HEK293 (cell line): ENCODE measurements around the gene NPPA.
A peak's percentile ranks its signal among the peaks of the same experiment; 100 is the strongest.

Experiments used
- CTCF ChIA-PET: fragments of 350-600 bp; formaldehyde crosslinking; extraction: SDS; loops from one replicate; lab custom pipeline; 2021; ENCODE audit warnings: antibody characterized with exemption; lab: Yijun Ruan, JAX
- POLR2A ChIA-PET: fragments of 300-600 bp; formaldehyde crosslinking; extraction: SDS; loops from one replicate; lab custom pipeline; 2020; ENCODE audit warnings: antibody characterized with exemption, inconsistent platforms; lab: Yijun Ruan, JAX
- H3K27ac ChIP-seq: fragments of 200-500 bp; sonication (Bioruptor generic); 2 replicates; pipeline ENCODE4 v1.5.1; 2014; ENCODE audit warnings: low read depth, low read length, control low read depth, inconsistent platforms; ENCODE audit errors: extremely low read depth
- H3K36me3 ChIP-seq, 2 experiments: fragments of 200-500 bp in 1 of 2; sonication (Bioruptor generic) in 1 of 2; 1 replicate in 1 of 2; 2 replicates in 1 of 2; pipeline ENCODE4 v1.5.1; 2014 to 2017; ENCODE audit warnings: inconsistent platforms in 2 of 2, low read length in 2 of 2; ENCODE audit not compliant: control insufficient read depth in 2 of 2, insufficient read depth in 1 of 2
- H3K4me1 ChIP-seq: fragments of 200-500 bp; sonication (Bioruptor generic); 2 replicates; pipeline ENCODE4 v1.5.1; 2014; ENCODE audit warnings: mild to moderate bottlenecking, low read length, inconsistent platforms; ENCODE audit not compliant: control insufficient read depth, insufficient read depth
- H3K4me3 ChIP-seq: 2 replicates; pipeline ENCODE4 v1.5.1; 2011; ENCODE audit warnings: low read depth, mild to moderate bottlenecking, control low read depth, low read length, moderate library complexity
- H3K9me3 ChIP-seq: fragments of 200-500 bp; sonication (Bioruptor generic); 2 replicates; pipeline ENCODE4 v1.5.1; 2014; ENCODE audit warnings: low read depth, low read length, inconsistent platforms; ENCODE audit not compliant: control insufficient read depth, insufficient read depth
- GFI1B ChIP-seq: fragments of 450-650 bp; formaldehyde crosslinking; IDR thresholded peaks from 2 replicates; pipeline ENCODE4 v1.5.1; 2016; ENCODE audit warnings: missing biosample characterization, missing genetic modification characterization
- GLI4 ChIP-seq: fragments of 450-650 bp; formaldehyde crosslinking; IDR thresholded peaks from 2 replicates; pipeline ENCODE4 v1.5.1; 2016; ENCODE audit warnings: missing biosample characterization, missing genetic modification characterization
- GLIS2 ChIP-seq: fragments of 450-650 bp; formaldehyde crosslinking; IDR thresholded peaks from 2 replicates; pipeline ENCODE4 v1.5.1; 2016; ENCODE audit warnings: missing biosample characterization, missing genetic modification characterization
- KLF1 ChIP-seq: fragments of 450-650 bp; formaldehyde crosslinking; IDR thresholded peaks from 2 replicates; pipeline ENCODE4 v1.5.1; 2016; ENCODE audit warnings: missing biosample characterization, missing genetic modification characterization
- KLF7 ChIP-seq: fragments of 450-650 bp; formaldehyde crosslinking; IDR thresholded peaks from 2 replicates; pipeline ENCODE4 v1.5.1; 2016; ENCODE audit warnings: missing biosample characterization, missing genetic modification characterization, borderline replicate concordance
- PATZ1 ChIP-seq: fragments of 450-650 bp; formaldehyde crosslinking; IDR thresholded peaks from 2 replicates; pipeline ENCODE4 v1.5.1; 2016; ENCODE audit warnings: missing biosample characterization, missing genetic modification characterization
- RBAK ChIP-seq: fragments of 450-650 bp; formaldehyde crosslinking; IDR thresholded peaks from 2 replicates; pipeline ENCODE4 v1.5.1; 2016; ENCODE audit warnings: missing biosample characterization, missing genetic modification characterization
- ZBTB11 ChIP-seq: fragments of 450-650 bp; formaldehyde crosslinking; conservative IDR thresholded peaks from 2 replicates; pipeline ENCODE4 v1.5.1; 2016; ENCODE audit warnings: low read depth, missing biosample characterization, missing genetic modification characterization
- ZBTB20 ChIP-seq: fragments of 450-650 bp; formaldehyde crosslinking; IDR thresholded peaks from 2 replicates; pipeline ENCODE4 v1.5.1; 2016; ENCODE audit warnings: missing biosample characterization, missing genetic modification characterization
- ZBTB26 ChIP-seq: fragments of 450-650 bp; formaldehyde crosslinking; optimal IDR thresholded peaks from 2 replicates; pipeline ENCODE3; 2016; ENCODE audit warnings: missing biosample characterization, mild to moderate bottlenecking, missing genetic modification characterization
- ZBTB48 ChIP-seq: fragments of 450-650 bp; formaldehyde crosslinking; IDR thresholded peaks from 2 replicates; pipeline ENCODE4 v1.5.1; 2016; ENCODE audit warnings: missing biosample characterization, missing genetic modification characterization
- ZEB2 ChIP-seq: fragments of 450-650 bp; formaldehyde crosslinking; IDR thresholded peaks from 2 replicates; pipeline ENCODE4 v1.5.1; 2016; ENCODE audit warnings: missing biosample characterization, missing genetic modification characterization
- ZFP37 ChIP-seq: fragments of 450-650 bp; formaldehyde crosslinking; IDR thresholded peaks from 2 replicates; pipeline ENCODE4 v1.5.1; 2016; ENCODE audit warnings: missing biosample characterization, missing genetic modification characterization
- ZNF114 ChIP-seq: fragments of 450-650 bp; formaldehyde crosslinking; IDR thresholded peaks from 2 replicates; pipeline ENCODE4 v1.5.0; 2017; ENCODE audit warnings: missing biosample characterization, missing genetic modification characterization
- ZNF157 ChIP-seq: fragments of 450-650 bp; formaldehyde crosslinking; IDR thresholded peaks from 2 replicates; pipeline ENCODE4 v1.5.1; 2016; ENCODE audit warnings: missing biosample characterization, missing genetic modification characterization
- ZNF2 ChIP-seq: fragments of 450-650 bp; formaldehyde crosslinking; IDR thresholded peaks from 2 replicates; pipeline ENCODE4 v1.5.1; 2016; ENCODE audit warnings: missing biosample characterization, missing genetic modification characterization
- ZNF248 ChIP-seq: fragments of 450-650 bp; formaldehyde crosslinking; IDR thresholded peaks from 2 replicates; pipeline ENCODE4 v1.5.1; 2017; ENCODE audit warnings: missing biosample characterization, missing genetic modification characterization
- ZNF280D ChIP-seq: fragments of 450-650 bp; formaldehyde crosslinking; IDR thresholded peaks from 2 replicates; pipeline ENCODE4 v1.5.1; 2016; ENCODE audit warnings: missing biosample characterization, missing genetic modification characterization
- ZNF292 ChIP-seq: fragments of 450-650 bp; formaldehyde crosslinking; IDR thresholded peaks from 2 replicates; pipeline ENCODE4 v1.5.1; 2016; ENCODE audit warnings: low read depth, missing biosample characterization, missing genetic modification characterization, borderline replicate concordance
- ZNF362 ChIP-seq: fragments of 450-650 bp; formaldehyde crosslinking; IDR thresholded peaks from 2 replicates; pipeline ENCODE4 v1.5.1; 2016; ENCODE audit warnings: missing biosample characterization, missing genetic modification characterization
- ZNF426 ChIP-seq: fragments of 450-650 bp; formaldehyde crosslinking; IDR thresholded peaks from 2 replicates; pipeline ENCODE4 v1.5.1; 2017; ENCODE audit warnings: missing biosample characterization, missing genetic modification characterization, mild to moderate bottlenecking, inconsistent platforms, moderate library complexity
- ZNF530 ChIP-seq: fragments of 450-650 bp; formaldehyde crosslinking; IDR thresholded peaks from 2 replicates; pipeline ENCODE4 v1.5.1; 2016; ENCODE audit warnings: low read depth, missing biosample characterization, missing genetic modification characterization
- ZNF558 ChIP-seq: fragments of 450-650 bp; formaldehyde crosslinking; IDR thresholded peaks from 2 replicates; pipeline ENCODE4 v1.5.1; 2016; ENCODE audit warnings: missing biosample characterization, missing genetic modification characterization
- ZNF768 ChIP-seq: fragments of 450-650 bp; formaldehyde crosslinking; IDR thresholded peaks from 2 replicates; pipeline ENCODE4 v1.5.1; 2018; ENCODE audit warnings: missing biosample characterization, mild to moderate bottlenecking, missing genetic modification characterization
- ZSCAN16 ChIP-seq: fragments of 450-650 bp; formaldehyde crosslinking; IDR thresholded peaks from 2 replicates; pipeline ENCODE4 v1.5.1; 2016; ENCODE audit warnings: missing biosample characterization, missing genetic modification characterization

NPPA gene

GRCh38 chr1:11802973-11803885 is 44.4 kb downstream of the NPPA start:
- Histone ChIP-seq H3K4me3 (peak overlapping the region; percentile 35), H3K36me3 (peaks cover 0 to 54% of the 10 kb centered on the region in 2 experiments; a peak in 2 of 3 replicates), H3K4me1 (peaks cover 4% of the 10 kb centered on the region), H3K9me3 (no peaks in the 10 kb centered on the region), H3K27ac (no peak overlapping the region)
- CTCF ChIA-PET: interaction anchor here (0.5 to 1.3 kb wide), 9 partner anchors 16 to 455 kb away, joined by 3 to 8 read pairs (median 3); no protein-coding TSS in a partner anchor
- POLR2A ChIA-PET: interaction anchor here (0.7 to 2.0 kb wide), 10 partner anchors 9 to 743 kb away, joined by 3 to 11 read pairs (median 6); partner anchors contain the start of genes AGTRAP, MFN2 and SRM
- no peak for TF ChIP-seq ZNF2 (tag by site-specific recombination)
- peak; percentile 82 for TF ChIP-seq PATZ1 (tag by site-specific recombination)
- no peak for TF ChIP-seq ZEB2 (tag by site-specific recombination)
- TF ChIP-seq KLF7 (tag by site-specific recombination): no peak
- no peak for TF ChIP-seq GFI1B (tag by site-specific recombination)
- no peak for TF ChIP-seq RBAK
- peak; percentile 94 for TF ChIP-seq ZBTB48 (tag by site-specific recombination)
- no peak for TF ChIP-seq ZNF768 (tag by site-specific recombination)
- no peak for TF ChIP-seq ZNF157 (tag by site-specific recombination)
- peak; percentile 83 for TF ChIP-seq GLIS2
- TF ChIP-seq ZNF280D: no peak
- no peak for TF ChIP-seq ZFP37 (tag by site-specific recombination)
- TF ChIP-seq GLI4 (tag by site-specific recombination): no peak
- TF ChIP-seq ZNF362 (tag by site-specific recombination): no peak
- no peak for TF ChIP-seq ZNF426 (tag by site-specific recombination)
- TF ChIP-seq ZBTB26 (tag by site-specific recombination): peak; percentile 4
- TF ChIP-seq ZNF558 (tag by site-specific recombination): no peak
- TF ChIP-seq ZNF248 (tag by site-specific recombination): no peak
- no peak for TF ChIP-seq ZBTB11
- no peak for TF ChIP-seq ZNF292 (tag by site-specific recombination)
- TF ChIP-seq ZNF530 (tag by site-specific recombination): no peak
- TF ChIP-seq ZSCAN16 (tag by site-specific recombination): no peak
- peak; percentile 49; the same call in 1 of the 2 replicates for TF ChIP-seq ZBTB20
- TF ChIP-seq ZNF114 (tag by site-specific recombination): no peak
- TF ChIP-seq KLF1 (tag by site-specific recombination): peak; percentile 9; the same call in 1 of the 2 replicates
